HepG2 (cell line): ENCODE data around the gene NUP62. TPM values are rescaled to one million over a fixed set of nuclear protein-coding genes. Genes with fewer than 3 reads are reported as not detected.

Source experiments
- HNRNPK ChIP-seq: fragments of 200-400 bp; formaldehyde crosslinking; IDR thresholded peaks from 2 replicates; pipeline ENCODE4 v1.6.1; 2018; ENCODE audit warnings: low read length, low read depth, moderate library complexity, mild to moderate bottlenecking; ENCODE audit not compliant: poor library complexity, severe bottlenecking
- KDM4B ChIP-seq: sonication (generic); formaldehyde crosslinking; IDR thresholded peaks from 2 replicates; pipeline ENCODE4 v1.4.0; 2020; ENCODE audit warnings: missing genetic modification reagents
- KMT2B ChIP-seq: IDR thresholded peaks from 2 replicates; pipeline ENCODE4 v1.6.1; 2016; ENCODE audit warnings: missing genetic modification reagents, missing compliant biosample characterization
- MTA1 ChIP-seq: sonication (generic); formaldehyde crosslinking; IDR thresholded peaks from 2 replicates; pipeline ENCODE4 v1.4.0; 2020; ENCODE audit warnings: missing genetic modification reagents, mild to moderate bottlenecking, borderline replicate concordance
- NFRKB ChIP-seq: fragments of 450-650 bp; IDR thresholded peaks from 2 replicates; pipeline ENCODE4 v1.6.1; 2017
- POLR2AphosphoS2 ChIP-seq: IDR thresholded peaks from 2 replicates; pipeline ENCODE4 v1.6.1; 2011; ENCODE audit warnings: low read depth, low read length, improper control_type of control experiment
- SAP130 ChIP-seq: IDR thresholded peaks from 2 replicates; pipeline ENCODE4 v1.6.1; 2016; ENCODE audit warnings: low read depth
- ZBTB7B ChIP-seq: sonication (generic); formaldehyde crosslinking; IDR thresholded peaks from 2 replicates; pipeline ENCODE4 v1.4.0; 2020; ENCODE audit warnings: missing genetic modification reagents
- ZFAT ChIP-seq: sonication (generic); formaldehyde crosslinking; conservative IDR thresholded peaks from 2 replicates; pipeline ENCODE4 v1.8.1; 2023; ENCODE audit warnings: missing genetic modification reagents, inconsistent platforms
- ZIK1 ChIP-seq: sonication (generic); formaldehyde crosslinking; IDR thresholded peaks from 2 replicates; pipeline ENCODE4 v1.5.0; 2020; ENCODE audit warnings: mild to moderate bottlenecking, low read depth, missing genetic modification reagents, borderline replicate concordance
- ZNF354B ChIP-seq: sonication (generic); formaldehyde crosslinking; IDR thresholded peaks from 2 replicates; pipeline ENCODE4 v1.8.0; 2022; ENCODE audit warnings: mild to moderate bottlenecking, missing genetic modification reagents
- ZNF605 ChIP-seq: sonication (generic); formaldehyde crosslinking; IDR thresholded peaks from 2 replicates; pipeline ENCODE4 v1.8.0; 2022; ENCODE audit warnings: mild to moderate bottlenecking, missing genetic modification reagents
- ZNF720 ChIP-seq: sonication (generic); formaldehyde crosslinking; IDR thresholded peaks from 2 replicates; pipeline ENCODE4 v1.4.0; 2020; ENCODE audit warnings: missing genetic modification reagents
- ZNF850 ChIP-seq: sonication (generic); formaldehyde crosslinking; conservative IDR thresholded peaks from 2 replicates; pipeline ENCODE4 v1.9.0; 2021; ENCODE audit warnings: mild to moderate bottlenecking, missing genetic modification reagents
- polyA plus RNA-seq, 8 experiments: library from polyadenylated mRNA; depleted of rRNA in 3 of 8; stranded (reverse) in 7 of 8; unstranded in 1 of 8; fragments of >200 nt; fragmentation: Illumina TruSeq in 4 of 8; extraction: Trizol in 4 of 8; gene quantifications; 2 replicates each; pipeline versions ENCODE4 v1.2.1 to v1.2.3, GENCODE V29; 2011 to 2016; ENCODE audit warnings: low read depth in 4 of 8, missing spikeins in 1 of 8, mixed read lengths in 1 of 8; ENCODE audit not compliant: insufficient read depth in 1 of 8
- total RNA-seq, 5 experiments: library from RNA; depleted of rRNA; stranded (reverse); fragments of >200 nt; fragmentation: Illumina TruSeq; extraction: Trizol; gene quantifications; 2 replicates each; pipeline ENCODE4 v1.2.3, GENCODE V29; 2016; ENCODE audit warnings: low read depth in 1 of 5
- TF ChIP-seq, protein P1 (sequence below): sonication (generic); formaldehyde crosslinking; IDR thresholded peaks from 2 replicates; pipeline ENCODE4 v1.5.1; 2020; ENCODE audit warnings: missing genetic modification reagents, mild to moderate bottlenecking, borderline replicate concordance
- TF ChIP-seq, protein P2 (sequence below): IDR thresholded peaks from 2 replicates; pipeline ENCODE4 v1.6.1; 2016; ENCODE audit warnings: low read depth
- TF ChIP-seq, protein P3 (sequence below): sonication (generic); formaldehyde crosslinking; IDR thresholded peaks from 2 replicates; pipeline ENCODE4 v1.8.1; 2023; ENCODE audit warnings: mild to moderate bottlenecking, missing genetic modification reagents
- TF ChIP-seq, protein P4 (sequence below): sonication (generic); formaldehyde crosslinking; IDR thresholded peaks from 2 replicates; pipeline ENCODE4 v1.5.1; 2020; ENCODE audit warnings: mild to moderate bottlenecking, missing genetic modification reagents
- TF ChIP-seq, protein P5 (sequence below): sonication (generic); formaldehyde crosslinking; IDR thresholded peaks from 2 replicates; pipeline ENCODE4 v1.5.0; 2020; ENCODE audit warnings: missing genetic modification reagents

The NUP62 gene
- total and polyA plus RNA-seq, 2 of the 13 experiments (the other 11 are each of a cell fraction or from before 2014, with no cell fraction given): 16.5 to 41.5 TPM

DNA sequence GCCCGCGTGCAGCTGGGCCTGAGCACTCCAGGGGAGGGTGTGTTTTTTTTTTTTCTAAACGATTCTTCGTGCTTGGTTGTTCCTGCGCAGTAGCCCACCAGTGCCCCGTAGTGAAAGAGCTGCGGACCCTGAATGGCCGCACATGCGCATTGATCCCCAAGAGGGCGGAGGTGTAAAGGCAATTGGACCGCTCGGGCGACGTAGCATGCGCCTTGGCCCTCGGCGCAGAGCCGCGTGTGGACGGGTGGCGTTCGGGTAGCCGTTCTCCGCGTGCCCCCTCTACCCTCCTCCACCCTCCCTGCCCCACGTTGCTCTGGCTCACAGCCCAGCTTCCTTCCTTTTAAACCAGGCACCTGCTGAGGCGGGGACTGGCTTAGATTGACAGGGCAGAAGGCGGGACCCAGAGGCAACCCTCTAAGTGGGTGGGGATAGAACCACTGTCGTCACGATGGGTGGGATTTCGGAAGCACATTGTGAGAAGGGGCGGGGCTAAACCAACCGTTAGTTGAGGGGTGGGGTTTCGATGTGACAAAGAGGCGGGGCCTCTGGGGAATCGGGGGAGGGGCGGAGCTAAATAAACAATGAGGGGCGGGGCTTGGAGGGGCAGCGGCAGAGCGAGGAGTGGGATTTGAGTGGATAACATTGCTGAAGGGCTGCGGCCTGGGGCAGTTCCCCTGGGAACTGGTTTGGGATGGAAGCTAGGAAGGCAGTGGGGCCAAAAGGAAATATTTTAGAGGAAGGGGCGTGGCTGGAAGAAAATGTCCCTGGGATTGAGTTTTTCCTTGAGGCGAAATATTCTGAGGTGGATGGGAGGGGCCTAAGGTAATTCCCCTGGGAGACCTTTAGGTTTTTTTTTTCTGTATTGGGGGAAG, 543 bp upstream of the NUP62 start (continued):
- TF ChIP-seq ZNF720 (CRISPR knock-in tag) (no peak; the same call in 1 of the 2 replicates), POLR2AphosphoS2 (peak; percentile 84; the same call in 1 of the 2 replicates), ZBTB7B (CRISPR knock-in tag) (0 out of 2 replicates have a peak, but pooled peaks have one; percentile 18), HNRNPK (peak; percentile 93), SAP130 (CRISPR knock-in tag) (peak; percentile 67), ZNF605 (CRISPR knock-in tag) (peak; percentile 66; the same call in 1 of the 2 replicates), ZIK1 (peak; percentile 91), KDM4B (CRISPR knock-in tag) (0 out of 2 replicates have a peak, but pooled peaks have one; percentile 23), KMT2B (CRISPR knock-in tag) (peak; percentile 65), NFRKB (no peak), ZNF850 (no peak), ZFAT (CRISPR knock-in tag) (0 out of 2 replicates have a peak, but pooled peaks have one; percentile 68), MTA1 (CRISPR knock-in tag) (no peak), ZNF354B (CRISPR knock-in tag) (no peak; the same call in 1 of the 2 replicates)
- TF ChIP-seq, protein P1, sequence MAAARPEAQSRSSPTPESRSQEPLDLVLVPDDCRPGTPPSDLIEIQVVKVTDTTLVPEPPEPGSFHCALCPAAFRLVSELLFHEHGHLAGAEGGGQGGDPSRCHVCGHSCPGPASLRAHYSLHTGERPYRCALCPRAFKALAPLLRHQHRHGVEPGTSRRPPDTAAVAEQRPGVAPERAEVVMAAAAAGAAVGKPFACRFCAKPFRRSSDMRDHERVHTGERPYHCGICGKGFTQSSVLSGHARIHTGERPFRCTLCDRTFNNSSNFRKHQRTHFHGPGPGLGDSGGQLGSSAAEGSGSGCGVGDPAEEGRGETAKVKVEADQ: peak; percentile 34; the same call in 1 of the 2 replicates
- TF ChIP-seq, protein P2, sequence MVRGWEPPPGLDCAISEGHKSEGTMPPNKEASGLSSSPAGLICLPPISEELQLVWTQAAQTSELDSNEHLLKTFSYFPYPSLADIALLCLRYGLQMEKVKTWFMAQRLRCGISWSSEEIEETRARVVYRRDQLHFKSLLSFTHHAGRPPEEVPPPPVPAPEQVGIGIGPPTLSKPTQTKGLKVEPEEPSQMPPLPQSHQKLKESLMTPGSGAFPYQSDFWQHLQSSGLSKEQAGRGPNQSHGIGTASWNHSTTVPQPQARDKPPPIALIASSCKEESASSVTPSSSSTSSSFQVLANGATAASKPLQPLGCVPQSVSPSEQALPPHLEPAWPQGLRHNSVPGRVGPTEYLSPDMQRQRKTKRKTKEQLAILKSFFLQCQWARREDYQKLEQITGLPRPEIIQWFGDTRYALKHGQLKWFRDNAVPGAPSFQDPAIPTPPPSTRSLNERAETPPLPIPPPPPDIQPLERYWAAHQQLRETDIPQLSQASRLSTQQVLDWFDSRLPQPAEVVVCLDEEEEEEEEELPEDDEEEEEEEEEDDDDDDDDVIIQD (CRISPR knock-in tag): 0 out of 2 replicates have a peak, but pooled peaks have one; percentile 8
- TF ChIP-seq, protein P3, sequence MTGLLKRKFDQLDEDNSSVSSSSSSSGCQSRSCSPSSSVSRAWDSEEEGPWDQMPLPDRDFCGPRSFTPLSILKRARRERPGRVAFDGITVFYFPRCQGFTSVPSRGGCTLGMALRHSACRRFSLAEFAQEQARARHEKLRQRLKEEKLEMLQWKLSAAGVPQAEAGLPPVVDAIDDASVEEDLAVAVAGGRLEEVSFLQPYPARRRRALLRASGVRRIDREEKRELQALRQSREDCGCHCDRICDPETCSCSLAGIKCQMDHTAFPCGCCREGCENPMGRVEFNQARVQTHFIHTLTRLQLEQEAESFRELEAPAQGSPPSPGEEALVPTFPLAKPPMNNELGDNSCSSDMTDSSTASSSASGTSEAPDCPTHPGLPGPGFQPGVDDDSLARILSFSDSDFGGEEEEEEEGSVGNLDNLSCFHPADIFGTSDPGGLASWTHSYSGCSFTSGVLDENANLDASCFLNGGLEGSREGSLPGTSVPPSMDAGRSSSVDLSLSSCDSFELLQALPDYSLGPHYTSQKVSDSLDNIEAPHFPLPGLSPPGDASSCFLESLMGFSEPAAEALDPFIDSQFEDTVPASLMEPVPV (CRISPR knock-in tag): peak; percentile 87; the same call in 1 of the 2 replicates
- TF ChIP-seq, protein P4, sequence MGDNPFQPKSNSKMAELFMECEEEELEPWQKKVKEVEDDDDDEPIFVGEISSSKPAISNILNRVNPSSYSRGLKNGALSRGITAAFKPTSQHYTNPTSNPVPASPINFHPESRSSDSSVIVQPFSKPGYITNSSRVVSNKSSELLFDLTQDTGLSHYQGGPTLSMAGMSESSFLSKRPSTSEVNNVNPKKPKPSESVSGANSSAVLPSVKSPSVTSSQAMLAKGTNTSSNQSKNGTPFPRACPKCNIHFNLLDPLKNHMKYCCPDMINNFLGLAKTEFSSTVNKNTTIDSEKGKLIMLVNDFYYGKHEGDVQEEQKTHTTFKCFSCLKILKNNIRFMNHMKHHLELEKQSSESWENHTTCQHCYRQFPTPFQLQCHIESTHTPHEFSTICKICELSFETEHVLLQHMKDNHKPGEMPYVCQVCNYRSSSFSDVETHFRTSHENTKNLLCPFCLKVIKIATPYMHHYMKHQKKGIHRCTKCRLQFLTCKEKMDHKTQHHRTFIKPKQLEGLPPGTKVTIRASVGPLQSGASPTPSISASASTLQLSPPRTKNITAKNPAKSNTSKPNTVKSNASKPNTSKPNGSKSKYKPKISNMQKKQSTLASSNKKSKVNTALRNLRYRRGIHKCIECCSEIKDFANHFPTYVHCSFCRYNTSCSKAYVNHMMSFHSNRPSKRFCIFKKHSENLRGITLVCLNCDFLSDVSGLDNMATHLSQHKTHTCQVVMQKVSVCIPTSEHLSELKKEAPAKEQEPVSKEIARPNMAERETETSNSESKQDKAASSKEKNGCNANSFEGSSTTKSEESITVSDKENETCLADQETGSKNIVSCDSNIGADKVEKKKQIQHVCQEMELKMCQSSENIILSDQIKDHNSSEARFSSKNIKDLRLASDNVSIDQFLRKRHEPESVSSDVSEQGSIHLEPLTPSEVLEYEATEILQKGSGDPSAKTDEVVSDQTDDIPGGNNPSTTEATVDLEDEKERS (CRISPR knock-in tag): 0 out of 2 replicates have a peak, but pooled peaks have one; percentile 18
- TF ChIP-seq, protein P5, sequence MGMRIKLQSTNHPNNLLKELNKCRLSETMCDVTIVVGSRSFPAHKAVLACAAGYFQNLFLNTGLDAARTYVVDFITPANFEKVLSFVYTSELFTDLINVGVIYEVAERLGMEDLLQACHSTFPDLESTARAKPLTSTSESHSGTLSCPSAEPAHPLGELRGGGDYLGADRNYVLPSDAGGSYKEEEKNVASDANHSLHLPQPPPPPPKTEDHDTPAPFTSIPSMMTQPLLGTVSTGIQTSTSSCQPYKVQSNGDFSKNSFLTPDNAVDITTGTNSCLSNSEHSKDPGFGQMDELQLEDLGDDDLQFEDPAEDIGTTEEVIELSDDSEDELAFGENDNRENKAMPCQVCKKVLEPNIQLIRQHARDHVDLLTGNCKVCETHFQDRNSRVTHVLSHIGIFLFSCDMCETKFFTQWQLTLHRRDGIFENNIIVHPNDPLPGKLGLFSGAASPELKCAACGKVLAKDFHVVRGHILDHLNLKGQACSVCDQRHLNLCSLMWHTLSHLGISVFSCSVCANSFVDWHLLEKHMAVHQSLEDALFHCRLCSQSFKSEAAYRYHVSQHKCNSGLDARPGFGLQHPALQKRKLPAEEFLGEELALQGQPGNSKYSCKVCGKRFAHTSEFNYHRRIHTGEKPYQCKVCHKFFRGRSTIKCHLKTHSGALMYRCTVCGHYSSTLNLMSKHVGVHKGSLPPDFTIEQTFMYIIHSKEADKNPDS: peak; percentile 82; the same call in 1 of the 2 replicates
